Measurements from ENCODE around the gene UBAP2L.

GRCh38 chr1:154222918-154223317 lies 2.2 kb downstream of the UBAP2L start:
- no peak for TF ChIP-seq POLR2AphosphoS5 (IDR thresholded peaks at IDR 0.05; ENCODE audit: low read depth)
- TF ChIP-seq CTCF (conservative IDR thresholded peaks at IDR 0.05; ENCODE audit: low read depth in 2 of 2), result no peak
- TF ChIP-seq EZH2phosphoT487 (IDR thresholded peaks at IDR 0.05; ENCODE audit: unreplicated experiment), result no peak

Data from GM23338 (cell line).